SK-N-SH treated with all-trans-retinoic acid at 6 μM for 48 hours (cell line): Measurements from ENCODE around the gene BAIAP2L1.

ENCODE experiments used
- ARNTL ChIP-seq: fragments of 450-650 bp; formaldehyde crosslinking; IDR thresholded peaks from 2 replicates; pipeline ENCODE4 v1.5.0; 2020; ENCODE audit warnings: low read depth, mild to moderate bottlenecking, moderate library complexity, borderline replicate concordance
- CREB5 ChIP-seq: fragments of 250-450 bp; sonication (Bioruptor Pico); IDR thresholded peaks from 2 replicates; pipeline ENCODE4 v1.5.1; 2020; ENCODE audit warnings: low read depth, mild to moderate bottlenecking, moderate library complexity
- CSDC2 ChIP-seq: fragments of 250-450 bp; sonication (Bioruptor Pico); IDR thresholded peaks from 2 replicates; pipeline ENCODE4 v1.5.0; 2020; ENCODE audit warnings: mild to moderate bottlenecking, moderate library complexity
- ESRRG ChIP-seq: fragments of 250-450 bp; sonication (Bioruptor Pico); IDR thresholded peaks from 2 replicates; pipeline ENCODE4 v1.6.1; 2021; ENCODE audit warnings: mild to moderate bottlenecking
- GLIS3 ChIP-seq: fragments of 250-450 bp; sonication (Bioruptor Pico); IDR thresholded peaks from 2 replicates; pipeline ENCODE4 v1.5.0; 2020; ENCODE audit warnings: mild to moderate bottlenecking, moderate library complexity
- ISL1 ChIP-seq: fragments of 250-450 bp; sonication (Bioruptor Pico); IDR thresholded peaks from 2 replicates; pipeline ENCODE4 v2.1.2; 2022; ENCODE audit warnings: mild to moderate bottlenecking, moderate library complexity
- OSR1 ChIP-seq: fragments of 250-450 bp; sonication (Bioruptor Pico); IDR thresholded peaks from 2 replicates; pipeline ENCODE4 v1.8.0; 2022; ENCODE audit warnings: moderate library complexity, mild to moderate bottlenecking, inconsistent platforms
- PATZ1 ChIP-seq: fragments of 250-450 bp; sonication (Bioruptor Pico); IDR thresholded peaks from 2 replicates; pipeline ENCODE4 v1.8.0; 2020; ENCODE audit warnings: mild to moderate bottlenecking, moderate library complexity, borderline replicate concordance
- PPARA ChIP-seq: fragments of 250-450 bp; sonication (Bioruptor Pico); IDR thresholded peaks from 2 replicates; pipeline ENCODE4 v1.5.0; 2020; ENCODE audit warnings: mild to moderate bottlenecking, borderline replicate concordance
- RARB ChIP-seq: fragments of 250-450 bp; sonication (Bioruptor Pico); IDR thresholded peaks from 2 replicates; pipeline ENCODE4 v1.8.0; 2021; ENCODE audit warnings: mild to moderate bottlenecking, moderate library complexity
- TSHZ2 ChIP-seq: fragments of 250-450 bp; sonication (Bioruptor Pico); IDR thresholded peaks from 2 replicates; pipeline ENCODE4 v1.5.0; 2020; ENCODE audit warnings: mild to moderate bottlenecking, moderate library complexity
- ZC3H10 ChIP-seq: fragments of 250-450 bp; sonication (Bioruptor Pico); IDR thresholded peaks from 2 replicates; pipeline ENCODE4 v1.5.1; 2021; ENCODE audit warnings: mild to moderate bottlenecking, moderate library complexity

GRCh38 chr7:98254951-98255610, 145.8 kb downstream of the BAIAP2L1 start:
- TF ChIP-seq ESRRG (CRISPR knock-in tag) (no peak), ISL1 (CRISPR knock-in tag) (no peak), PATZ1 (CRISPR knock-in tag) (no peak), ARNTL (no peak), TSHZ2 (CRISPR knock-in tag) (no peak), PPARA (CRISPR knock-in tag) (no peak), CREB5 (CRISPR knock-in tag) (no peak), CSDC2 (no peak), RARB (CRISPR knock-in tag) (no peak), OSR1 (CRISPR knock-in tag) (no peak), ZC3H10 (CRISPR knock-in tag) (no peak), GLIS3 (no peak)
